Hepatocyte (in vitro differentiated cells): ENCODE measurements around the gene UVRAG. TPM values are rescaled to one million over a fixed set of nuclear protein-coding genes. Genes with fewer than 3 reads are reported as not detected.
"Not testable (repeated sequence)": the region's sequence is repeated elsewhere in the genome, so short reads cannot be mapped to it uniquely, and the experiment has no call there.

Experiments used
- DNase-seq: peaks from one replicate; pipeline ENCODE4 v3.0.0-alpha.2; 2016; ENCODE audit warnings: low spot score
- H2AFZ ChIP-seq: fragments of 200-600 bp; sonication (generic); 2 replicates; pipeline ENCODE4 v1.6.0; 2016; ENCODE audit warnings: antibody characterized with exemption, mild to moderate bottlenecking
- H3K27ac ChIP-seq: fragments of 200-600 bp; sonication (generic); 2 replicates; pipeline ENCODE4 v1.5.1; 2016; ENCODE audit warnings: mild to moderate bottlenecking
- H3K27me3 ChIP-seq: fragments of 200-600 bp; sonication (generic); 2 replicates; pipeline ENCODE4 v1.6.1; 2016
- H3K36me3 ChIP-seq: fragments of 200-600 bp; sonication (generic); replicated peaks from 2 replicates; pipeline ENCODE4 v1.5.1; 2016; ENCODE audit warnings: low read depth; ENCODE audit not compliant: insufficient read depth
- H3K4me1 ChIP-seq: fragments of 200-600 bp; sonication (generic); 2 replicates; pipeline ENCODE4 v1.5.1; 2016; ENCODE audit warnings: mild to moderate bottlenecking, moderate library complexity; ENCODE audit not compliant: insufficient read depth
- H3K4me2 ChIP-seq: fragments of 200-600 bp; sonication (generic); 2 replicates; pipeline ENCODE4 v1.6.0; 2016
- H3K4me3 ChIP-seq: fragments of 200-600 bp; sonication (generic); 2 replicates; pipeline ENCODE4 v1.5.1; 2016; ENCODE audit warnings: mild to moderate bottlenecking
- H3K79me2 ChIP-seq: fragments of 200-600 bp; sonication (generic); 2 replicates; pipeline ENCODE4 v1.6.0; 2017; ENCODE audit warnings: mild to moderate bottlenecking
- H3K9me2 ChIP-seq: fragments of 200-600 bp; sonication (generic); replicated peaks from 2 replicates; pipeline ENCODE4 v1.6.0; 2017; ENCODE audit warnings: mild to moderate bottlenecking; ENCODE audit not compliant: insufficient read depth
- H3K9me3 ChIP-seq: fragments of 200-600 bp; sonication (generic); 2 replicates; pipeline ENCODE4 v1.5.1; 2016; ENCODE audit warnings: low read depth, mild to moderate bottlenecking
- H4K20me1 ChIP-seq: fragments of 200-600 bp; sonication (generic); 2 replicates; pipeline ENCODE4 v1.6.0; 2016; ENCODE audit warnings: mild to moderate bottlenecking; ENCODE audit not compliant: insufficient read depth, poor library complexity, severe bottlenecking
- CTCF ChIP-seq: fragments of 200-600 bp; sonication (generic); IDR thresholded peaks from 2 replicates; pipeline ENCODE4 v1.5.1; 2016; ENCODE audit warnings: antibody characterized with exemption, mild to moderate bottlenecking; ENCODE audit not compliant: poor library complexity
- EZH2 ChIP-seq: fragments of 200-600 bp; sonication (generic); IDR thresholded peaks from 2 replicates; pipeline ENCODE4 v1.6.1; 2016; ENCODE audit warnings: antibody characterized with exemption, mild to moderate bottlenecking, borderline replicate concordance
- EZH2phosphoT487 ChIP-seq: fragments of 200-600 bp; sonication (generic); IDR thresholded peaks from one replicate; pipeline ENCODE4 v1.6.1; 2018; ENCODE audit warnings: antibody characterized with exemption, mild to moderate bottlenecking, low read depth, moderate library complexity; ENCODE audit not compliant: unreplicated experiment, severe bottlenecking
- WGBS: methylation state at CpG from one replicate; pipeline ENCODE4 v1.1.6; 2016; ENCODE audit warnings: low lambda C conversion rate; ENCODE audit errors: missing lambda C conversion rate; 5-methylcytosine and 5-hydroxymethylcytosine counted together
- polyA plus RNA-seq: library from polyadenylated mRNA; unstranded; fragments of >200 nt; fragmentation: Nextera tagmentation; extraction: Ambion mirVana; gene quantifications from 2 replicates; pipeline ENCODE4 v1.2.1, GENCODE V29; 2016
- total RNA-seq: library from RNA; depleted of rRNA; stranded (reverse); fragments of >200 nt; gene quantifications from 2 replicates; pipeline ENCODE4 v1.2.3, GENCODE V29; 2014

The UVRAG gene
- total and polyA plus RNA-seq, 2 experiments from 2014 or later = 15.3 to 36.5 TPM

- 84% methylated on average over 5 of the region's 5 CpGs for WGBS
Measured at GRCh38 chr11:75852406-75853017, 37.5 kb downstream of the UVRAG start.

DNA sequence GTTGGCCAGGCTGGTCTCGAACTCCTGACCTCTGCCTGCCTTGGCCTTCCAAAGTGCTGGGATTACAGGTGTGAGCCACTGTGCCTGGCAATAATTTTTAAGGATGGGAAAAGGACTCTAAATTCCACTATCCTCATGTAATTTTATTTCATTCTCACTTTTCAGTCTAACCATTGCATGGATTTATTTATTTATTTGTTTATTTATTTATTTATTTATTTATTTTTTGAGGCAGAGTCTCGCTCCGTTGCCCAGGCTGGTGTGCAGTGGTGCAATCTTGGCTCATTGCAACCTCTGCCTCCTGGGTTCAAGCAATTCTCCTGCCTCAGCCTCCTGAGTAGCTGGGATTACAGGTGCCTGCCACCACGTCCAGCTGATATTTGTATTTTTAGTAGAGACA, 38.6 kb downstream of the UVRAG start:
- peaks cover 32% of the 10 kb centered on the region for H3K79me2 ChIP-seq
- not testable (repeated sequence) for DNase-seq, H2AFZ ChIP-seq, H3K27me3 ChIP-seq, H3K36me3 ChIP-seq, H3K9me3 ChIP-seq, H3K4me1 ChIP-seq, H3K4me2 ChIP-seq, H3K4me3 ChIP-seq, H3K27ac ChIP-seq, H3K9me2 ChIP-seq, H4K20me1 ChIP-seq
- 96% methylated on average over 4 of the region's 4 CpGs for WGBS

More at GRCh38 chr11:75852406-75853017, 37.5 kb downstream of the UVRAG start:
- Histone ChIP-seq H3K36me3 (no peaks in the 10 kb centered on the region), H3K4me3 (no peak overlapping the region), H3K79me2 (peaks cover 36% of the 10 kb centered on the region), H2AFZ (no peak overlapping the region), H3K27me3 (no peaks in the 10 kb centered on the region), H3K4me2 (no peak overlapping the region), H4K20me1 (no peaks in the 10 kb centered on the region), H3K27ac (no peak overlapping the region), H3K9me2 (no peaks in the 10 kb centered on the region), H3K4me1 (peaks cover 4% of the 10 kb centered on the region), H3K9me3 (no peaks in the 10 kb centered on the region)
- no peak for TF ChIP-seq EZH2
- no peak for TF ChIP-seq CTCF
- TF ChIP-seq EZH2phosphoT487 = no peak
- DNase-seq = no peak

- no peaks in the 10 kb centered on the region for H4K20me1 ChIP-seq
- H3K4me1 ChIP-seq = peaks cover 10% of the 10 kb centered on the region
- H3K27ac ChIP-seq = no peak overlapping the region
- no peak overlapping the region for H3K4me2 ChIP-seq
- TF ChIP-seq EZH2phosphoT487 (no peak), EZH2 (no peak), CTCF (no peak)
- H3K79me2 ChIP-seq = peaks cover 29% of the 10 kb centered on the region
- H3K36me3 ChIP-seq = no peaks in the 10 kb centered on the region
- H2AFZ ChIP-seq = no peak overlapping the region
- no peak for DNase-seq
- H3K4me3 ChIP-seq = no peak overlapping the region
- no peaks in the 10 kb centered on the region for H3K9me2 ChIP-seq
- WGBS = 88% methylated on average over 1 of the region's 1 CpG
- no peaks in the 10 kb centered on the region for H3K27me3 ChIP-seq
- no peaks in the 10 kb centered on the region for H3K9me3 ChIP-seq
Measured at GRCh38 chr11:75853971-75854370, 39.0 kb downstream of the UVRAG start.

- Histone ChIP-seq H3K4me3 (no peak overlapping the region), H3K9me2 (no peaks in the 10 kb centered on the region), H3K4me2 (no peak overlapping the region), H3K27me3 (no peaks in the 10 kb centered on the region), H3K36me3 (no peaks in the 10 kb centered on the region), H3K79me2 (peaks cover 32% of the 10 kb centered on the region), H3K9me3 (no peaks in the 10 kb centered on the region), H4K20me1 (no peaks in the 10 kb centered on the region), H3K27ac (no peak overlapping the region), H2AFZ (no peak overlapping the region), H3K4me1 (peaks cover 10% of the 10 kb centered on the region)
- no peak for DNase-seq
- WGBS = 85% methylated on average over 6 of the region's 6 CpGs
- TF ChIP-seq EZH2phosphoT487 (no peak), CTCF (no peak)
Measured at GRCh38 chr11:75855206-75855605, 40.2 kb downstream of the UVRAG start.
